Stimulated activated CD8-positive, alpha-beta memory T cell treated with anti-CD3 and anti-CD28 coated beads, Interleukin-4, amount 100 ng/mL, for 24 hours (primary cell): ENCODE measurements around the gene TXNL4A.

Experiments used
- DNase-seq: peaks from one replicate; pipeline ENCODE4 v3.0.0-alpha.2; 2020; ENCODE audit warnings: low read depth

TXNL4A gene

GRCh38 chr18:79991494-79991893 lies 3.1 kb upstream of the TXNL4A start:
- no peak for DNase-seq

- DNase-seq, result no peak
Observed at GRCh38 chr18:79989195-79989497, 783 bp upstream of the TXNL4A start.

- DNase-seq, result peak; percentile 48
Observed at GRCh38 chr18:79988071-79988450, 302 bp downstream of the TXNL4A start.

GRCh38 chr18:79987566-79987965 lies 797 bp downstream of the TXNL4A start:
- no peak for DNase-seq

- no peak for DNase-seq
Observed at GRCh38 chr18:79986726-79987125, 1.6 kb downstream of the TXNL4A start.

GRCh38 chr18:79985172-79985571 lies 3.2 kb downstream of the TXNL4A start:
- DNase-seq, result no peak

GRCh38 chr18:79983793-79984192 lies 4.6 kb downstream of the TXNL4A start:
- DNase-seq, result no peak

- no peak for DNase-seq
Observed at GRCh38 chr18:79983253-79983652, 5.1 kb downstream of the TXNL4A start.

- DNase-seq, result no peak
Observed at GRCh38 chr18:79982736-79983135, 5.6 kb downstream of the TXNL4A start.

GRCh38 chr18:79980585-79980984 lies 7.8 kb downstream of the TXNL4A start:
- no peak for DNase-seq

- no peak for DNase-seq
Observed at GRCh38 chr18:79979843-79980242, 8.5 kb downstream of the TXNL4A start.

GRCh38 chr18:79975985-79976680 lies 12.2 kb downstream of the TXNL4A start:
- DNase-seq, result no peak

GRCh38 chr18:79975043-79975442 lies 13.3 kb downstream of the TXNL4A start:
- DNase-seq, result no peak

- DNase-seq, result no peak
Observed at GRCh38 chr18:79974025-79974654, 14.2 kb downstream of the TXNL4A start.

GRCh38 chr18:79973517-79973916 lies 14.8 kb downstream of the TXNL4A start:
- no peak for DNase-seq

- no peak for DNase-seq
Observed at GRCh38 chr18:79972720-79973119, 15.6 kb downstream of the TXNL4A start.

- DNase-seq, result no peak
Observed at GRCh38 chr18:79971986-79972385, 16.4 kb downstream of the TXNL4A start.

GRCh38 chr18:79971211-79971952 lies 17.0 kb downstream of the TXNL4A start:
- DNase-seq, result no peak

GRCh38 chr18:79970419-79971133 lies 17.8 kb downstream of the TXNL4A start:
- DNase-seq, result no peak

GRCh38 chr18:79965119-79965902 lies 23.1 kb downstream of the TXNL4A start:
- no peak for DNase-seq

GRCh38 chr18:79964330-79965118 lies 23.8 kb downstream of the TXNL4A start, which contains the start of gene HSBP1L1:
Gene HSBP1L1 (plus strand): TSS chr18:79964643. CDS start chr18:79964736, 93 bp downstream.
- no peak for DNase-seq
